ENCODE results near the gene MC5R.
"Not testable (repeated sequence)": the region's sequence is repeated elsewhere in the genome, so short reads cannot be mapped to it uniquely, and the experiment has no call there.

The MC5R gene

GRCh38 chr18:13849791-13850190, 25.8 kb downstream of the MC5R start:
- DNase-seq, result no peak

DNA sequence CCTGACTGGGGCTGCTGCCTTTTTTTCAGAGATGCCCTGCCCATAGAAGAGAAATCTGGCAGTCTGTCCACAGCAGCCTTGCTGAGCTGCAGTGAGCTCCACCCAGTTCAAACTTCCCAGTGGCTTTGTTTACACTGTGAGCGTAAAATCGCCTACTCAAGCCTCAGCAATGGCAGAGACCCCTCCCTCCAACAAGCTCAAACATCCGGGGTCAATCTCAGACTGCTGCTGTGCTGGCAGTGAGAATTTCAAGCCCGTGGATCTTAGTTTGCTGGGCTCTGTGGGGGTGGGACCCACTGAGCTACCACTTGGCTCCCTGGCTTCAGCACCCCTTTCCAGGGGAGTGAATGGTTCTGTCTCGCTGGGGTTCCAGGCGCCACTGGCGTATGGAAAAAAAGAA, 38.9 kb downstream of the MC5R start:
- DNase-seq, result not testable (repeated sequence)

- DNase-seq, result peak; percentile 37
These were observed 44.7 kb downstream of the MC5R start for GRCh38 chr18:13868501-13869271.

DNA sequence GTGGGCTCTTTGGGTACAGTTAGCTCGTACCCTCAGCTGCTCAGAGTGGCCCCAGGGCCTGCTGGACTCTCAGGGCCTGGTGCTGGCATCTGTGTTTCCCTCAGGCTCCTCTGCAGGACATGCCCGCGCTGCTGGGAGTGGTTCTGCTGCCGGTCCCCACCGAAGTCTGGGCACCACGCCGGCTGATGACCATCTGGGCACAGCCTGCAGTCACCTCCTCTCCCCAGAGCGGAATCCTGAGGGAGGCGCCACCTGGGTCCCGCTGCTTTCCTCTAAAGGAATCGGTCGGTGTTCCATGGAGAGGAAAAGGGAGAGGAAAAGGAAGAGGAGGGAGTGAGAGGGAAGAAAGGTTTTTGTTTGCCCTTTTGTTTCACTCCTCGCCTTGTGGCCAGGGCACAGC, 47.8 kb downstream of the MC5R start:
- no peak for DNase-seq

DNA sequence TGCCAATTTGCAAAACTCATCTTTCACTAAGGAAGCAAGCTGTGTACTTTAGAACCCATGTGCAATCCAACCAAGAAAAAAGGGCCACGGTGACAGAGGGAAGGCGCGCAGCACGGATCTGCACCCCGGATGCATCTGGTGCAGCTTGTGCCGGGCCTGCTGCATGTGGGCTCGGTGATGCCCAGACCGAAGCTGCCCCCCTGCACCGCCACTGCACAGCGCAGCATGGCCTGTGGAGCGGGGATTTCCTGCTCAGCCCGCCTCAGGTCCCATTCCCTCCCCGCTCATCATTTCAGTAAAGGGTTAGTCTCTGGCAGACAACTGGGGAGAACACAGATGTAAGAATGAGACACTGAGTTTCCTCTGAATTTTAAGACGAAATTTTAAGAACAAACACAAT, 48.4 kb downstream of the MC5R start:
- no peak for DNase-seq

GRCh38 chr18:13872932-13873331, 49.0 kb downstream of the MC5R start:
- DNase-seq, result no peak

- no peak for DNase-seq
These were observed 50.6 kb downstream of the MC5R start for GRCh38 chr18:13874558-13874957.
